HL-60 (cell line): ENCODE data around the gene AKIRIN1.

ENCODE experiments used
- DNase-seq, 2 experiments: peaks; one replicate each; pipeline ENCODE4 v3.0.0-alpha.2; 2010 to 2020; ENCODE audit warnings: low read depth in 1 of 2, low spot score in 1 of 2
- H3K27ac ChIP-seq: fragments of 250-450 bp; sonication (Bioruptor Pico); replicated peaks from 2 replicates; pipeline ENCODE4 v1.5.1; 2020; ENCODE audit warnings: mild to moderate bottlenecking, moderate library complexity
- H3K27me3 ChIP-seq: fragments of 250-450 bp; sonication (Bioruptor Pico); 2 replicates; pipeline ENCODE4 v1.5.1; 2021; ENCODE audit warnings: mild to moderate bottlenecking, moderate library complexity; ENCODE audit not compliant: insufficient read depth, poor library complexity, severe bottlenecking
- H3K4me3 ChIP-seq: replicated peaks from 2 replicates; pipeline ENCODE4 v1.5.1; 2011; ENCODE audit warnings: mild to moderate bottlenecking, control low read depth, low read length; ENCODE audit not compliant: insufficient read depth
- GABPA ChIP-seq: IDR thresholded peaks from 2 replicates; pipeline ENCODE4 v1.6.1; 2012; ENCODE audit warnings: low read depth
- POLR2AphosphoS5 ChIP-seq: IDR thresholded peaks from 2 replicates; pipeline ENCODE4 v1.6.1; 2012; ENCODE audit warnings: low read depth
- SPI1 ChIP-seq: IDR thresholded peaks from 2 replicates; pipeline ENCODE4 v1.6.1; 2012; ENCODE audit warnings: low read depth, mild to moderate bottlenecking, borderline replicate concordance
- TF ChIP-seq, protein P1 (sequence below): IDR thresholded peaks from 2 replicates; pipeline ENCODE4 v1.6.1; 2012; ENCODE audit warnings: low read depth; ENCODE audit not compliant: insufficient replicate concordance
- TF ChIP-seq, protein P2 (sequence below): IDR thresholded peaks from one replicate; pipeline ENCODE4 v1.5.1; 2011; ENCODE audit warnings: low read length, control low read depth, inconsistent platforms; ENCODE audit not compliant: insufficient read depth

The AKIRIN1 gene

GRCh38 chr1:39045231-39045630, 54.2 kb downstream of the AKIRIN1 start:
- Histone ChIP-seq H3K4me3 (no peak overlapping the region), H3K27ac (no peak overlapping the region), H3K27me3 (no peaks in the 10 kb centered on the region)
- TF ChIP-seq SPI1 (no peak), POLR2AphosphoS5 (no peak), GABPA (no peak)
- TF ChIP-seq, protein P1, sequence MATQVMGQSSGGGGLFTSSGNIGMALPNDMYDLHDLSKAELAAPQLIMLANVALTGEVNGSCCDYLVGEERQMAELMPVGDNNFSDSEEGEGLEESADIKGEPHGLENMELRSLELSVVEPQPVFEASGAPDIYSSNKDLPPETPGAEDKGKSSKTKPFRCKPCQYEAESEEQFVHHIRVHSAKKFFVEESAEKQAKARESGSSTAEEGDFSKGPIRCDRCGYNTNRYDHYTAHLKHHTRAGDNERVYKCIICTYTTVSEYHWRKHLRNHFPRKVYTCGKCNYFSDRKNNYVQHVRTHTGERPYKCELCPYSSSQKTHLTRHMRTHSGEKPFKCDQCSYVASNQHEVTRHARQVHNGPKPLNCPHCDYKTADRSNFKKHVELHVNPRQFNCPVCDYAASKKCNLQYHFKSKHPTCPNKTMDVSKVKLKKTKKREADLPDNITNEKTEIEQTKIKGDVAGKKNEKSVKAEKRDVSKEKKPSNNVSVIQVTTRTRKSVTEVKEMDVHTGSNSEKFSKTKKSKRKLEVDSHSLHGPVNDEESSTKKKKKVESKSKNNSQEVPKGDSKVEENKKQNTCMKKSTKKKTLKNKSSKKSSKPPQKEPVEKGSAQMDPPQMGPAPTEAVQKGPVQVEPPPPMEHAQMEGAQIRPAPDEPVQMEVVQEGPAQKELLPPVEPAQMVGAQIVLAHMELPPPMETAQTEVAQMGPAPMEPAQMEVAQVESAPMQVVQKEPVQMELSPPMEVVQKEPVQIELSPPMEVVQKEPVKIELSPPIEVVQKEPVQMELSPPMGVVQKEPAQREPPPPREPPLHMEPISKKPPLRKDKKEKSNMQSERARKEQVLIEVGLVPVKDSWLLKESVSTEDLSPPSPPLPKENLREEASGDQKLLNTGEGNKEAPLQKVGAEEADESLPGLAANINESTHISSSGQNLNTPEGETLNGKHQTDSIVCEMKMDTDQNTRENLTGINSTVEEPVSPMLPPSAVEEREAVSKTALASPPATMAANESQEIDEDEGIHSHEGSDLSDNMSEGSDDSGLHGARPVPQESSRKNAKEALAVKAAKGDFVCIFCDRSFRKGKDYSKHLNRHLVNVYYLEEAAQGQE, result no peak
- TF ChIP-seq, protein P2, sequence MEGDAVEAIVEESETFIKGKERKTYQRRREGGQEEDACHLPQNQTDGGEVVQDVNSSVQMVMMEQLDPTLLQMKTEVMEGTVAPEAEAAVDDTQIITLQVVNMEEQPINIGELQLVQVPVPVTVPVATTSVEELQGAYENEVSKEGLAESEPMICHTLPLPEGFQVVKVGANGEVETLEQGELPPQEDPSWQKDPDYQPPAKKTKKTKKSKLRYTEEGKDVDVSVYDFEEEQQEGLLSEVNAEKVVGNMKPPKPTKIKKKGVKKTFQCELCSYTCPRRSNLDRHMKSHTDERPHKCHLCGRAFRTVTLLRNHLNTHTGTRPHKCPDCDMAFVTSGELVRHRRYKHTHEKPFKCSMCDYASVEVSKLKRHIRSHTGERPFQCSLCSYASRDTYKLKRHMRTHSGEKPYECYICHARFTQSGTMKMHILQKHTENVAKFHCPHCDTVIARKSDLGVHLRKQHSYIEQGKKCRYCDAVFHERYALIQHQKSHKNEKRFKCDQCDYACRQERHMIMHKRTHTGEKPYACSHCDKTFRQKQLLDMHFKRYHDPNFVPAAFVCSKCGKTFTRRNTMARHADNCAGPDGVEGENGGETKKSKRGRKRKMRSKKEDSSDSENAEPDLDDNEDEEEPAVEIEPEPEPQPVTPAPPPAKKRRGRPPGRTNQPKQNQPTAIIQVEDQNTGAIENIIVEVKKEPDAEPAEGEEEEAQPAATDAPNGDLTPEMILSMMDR, result no peak
- no peak for DNase-seq

DNA sequence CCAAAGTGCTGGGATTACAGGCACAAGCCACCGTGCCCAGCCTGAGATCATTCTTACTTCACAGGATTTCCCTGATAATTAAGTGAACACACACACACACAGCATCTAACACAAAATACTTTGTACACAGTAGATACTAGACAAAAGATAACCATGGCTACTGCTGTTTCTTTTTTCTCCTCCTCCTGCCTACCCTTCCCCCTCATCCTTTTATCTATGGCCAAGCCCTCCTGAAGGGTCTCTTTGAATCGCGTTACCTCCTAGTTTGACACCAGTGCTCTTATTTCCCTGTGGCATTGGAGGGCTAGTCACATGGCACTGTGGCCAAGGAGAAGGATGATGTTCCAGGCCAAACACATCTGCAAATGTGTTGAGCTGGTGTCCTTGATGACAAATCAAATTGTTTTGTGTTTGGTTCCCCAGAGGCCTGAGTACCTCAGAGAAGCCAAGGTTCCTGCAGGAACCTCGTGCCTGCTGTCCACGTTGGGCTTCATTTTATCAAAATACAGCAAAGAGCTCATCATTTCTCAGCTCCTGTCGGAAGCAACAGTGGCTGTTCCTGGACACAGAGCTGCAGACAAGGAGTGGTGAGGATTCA, 55.6 kb downstream of the AKIRIN1 start:
- no peak overlapping the region for H3K4me3 ChIP-seq
- no peak overlapping the region for H3K27ac ChIP-seq
- H3K27me3 ChIP-seq, result no peaks in the 10 kb centered on the region
- DNase-seq, result no peak
- TF ChIP-seq GABPA (no peak), POLR2AphosphoS5 (no peak), SPI1 (no peak)
- TF ChIP-seq, protein P1, result no peak
- TF ChIP-seq, protein P2, result no peak

- TF ChIP-seq POLR2AphosphoS5, result no peak
- TF ChIP-seq, protein P1, result no peak
- TF ChIP-seq, protein P2, result no peak
- TF ChIP-seq SPI1, result no peak
- TF ChIP-seq GABPA, result no peak
- H3K27me3 ChIP-seq, result no peaks in the 10 kb centered on the region
- no peak for DNase-seq
- H3K4me3 ChIP-seq, result no peak overlapping the region
- no peak overlapping the region for H3K27ac ChIP-seq
Observed at GRCh38 chr1:39047374-39048229, 56.5 kb downstream of the AKIRIN1 start.
